ENCODE measurements around the gene FALEC. TPM values are rescaled to one million over a fixed set of nuclear protein-coding genes. Genes with fewer than 3 reads are reported as not detected.

The FALEC gene
- total RNA-seq, 1 experiment from 2014 or later, result 1.0 TPM

DNA sequence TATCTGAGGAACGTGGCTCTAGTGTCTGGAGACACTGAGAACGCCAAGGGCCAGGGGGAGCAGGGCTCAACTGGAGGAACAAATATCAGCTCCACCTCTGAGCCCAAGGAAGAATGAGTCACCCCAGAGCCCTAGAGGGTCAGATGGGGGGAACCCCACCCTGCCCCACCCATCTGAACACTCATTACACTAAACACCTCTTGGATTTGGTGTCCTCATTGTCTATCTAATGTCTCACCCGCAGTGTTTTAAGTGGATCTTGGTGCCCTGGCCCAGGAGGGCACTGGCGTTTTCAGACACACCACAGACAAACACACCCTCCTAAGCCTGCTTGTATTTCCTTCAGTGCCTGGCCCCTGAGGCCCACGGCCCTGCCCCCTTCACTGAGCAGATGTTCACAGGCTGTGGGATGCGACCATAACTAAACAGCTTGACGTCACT, 2.2 kb upstream of the FALEC start:
- in situ Hi-C loops (cut with HindIII; ENCODE audit: low pct_unique_long_range_greater_than_20kb, low sequenced_read_pairs), result no loop called here

DNA sequence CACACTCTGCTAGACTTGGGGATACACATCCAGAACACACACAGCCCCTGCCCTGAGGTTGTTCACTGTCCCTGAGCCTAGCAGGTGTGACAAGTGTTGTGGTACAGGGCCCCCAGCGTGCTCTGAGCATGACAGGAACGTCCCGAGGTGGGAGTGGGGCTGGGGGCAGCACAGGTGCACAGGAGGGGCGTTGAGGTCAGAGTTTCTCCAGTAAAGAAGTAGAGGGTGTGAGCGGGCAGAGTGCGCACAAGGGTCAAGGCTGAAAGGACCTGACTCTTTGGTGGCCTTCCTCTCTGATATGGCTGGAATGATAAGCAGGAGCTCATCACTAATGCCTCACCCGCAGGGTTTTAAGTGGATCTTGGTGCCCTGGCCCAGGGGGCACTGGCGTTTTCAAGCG, 1.3 kb upstream of the FALEC start:
- BruUV-seq (replicated peaks), result no TSS peak
- Histone ChIP-seq H3K4me3 (ENCODE audit: low read depth in 2 of 2, low read length in 2 of 2) (no peak overlapping the region), H3K27ac (ENCODE audit: low read length) (no peak overlapping the region), H3K27me3 (ENCODE audit: control insufficient read depth, insufficient read depth, low read length) (no peaks in the 10 kb centered on the region), H3K4me1 (ENCODE audit: control insufficient read depth, insufficient read depth, low read length) (no peaks in the 10 kb centered on the region), H3K36me3 (ENCODE audit: control insufficient read depth, insufficient read depth, low read length) (no peaks in the 10 kb centered on the region), H3K9me3 (ENCODE audit: control insufficient read depth, insufficient read depth, low read depth, low read length) (no peaks in the 10 kb centered on the region)
- DNase-seq (ENCODE audit: low read depth, low spot score) (no peak), ATAC-seq (no peak)
- intact Hi-C loops (cut with micrococcal nuclease; ENCODE audit: unreplicated experiment) (no loop called here), in situ Hi-C loops (cut with HindIII; ENCODE audit: low pct_unique_long_range_greater_than_20kb, low sequenced_read_pairs) (no loop called here)
- POLR2A ChIA-PET, result no interaction called here
- CTCF ChIA-PET, result interaction anchor here (0.5 to 0.6 kb wide), 3 partner anchors 47 to 334 kb away, joined by 3 to 4 read pairs (median 3); no protein-coding TSS in a partner anchor
- TF ChIP-seq TCF7L2 (IDR thresholded peaks at IDR 0.05; ENCODE audit: low read depth, low read length), result no peak
- TF ChIP-seq, protein P1, sequence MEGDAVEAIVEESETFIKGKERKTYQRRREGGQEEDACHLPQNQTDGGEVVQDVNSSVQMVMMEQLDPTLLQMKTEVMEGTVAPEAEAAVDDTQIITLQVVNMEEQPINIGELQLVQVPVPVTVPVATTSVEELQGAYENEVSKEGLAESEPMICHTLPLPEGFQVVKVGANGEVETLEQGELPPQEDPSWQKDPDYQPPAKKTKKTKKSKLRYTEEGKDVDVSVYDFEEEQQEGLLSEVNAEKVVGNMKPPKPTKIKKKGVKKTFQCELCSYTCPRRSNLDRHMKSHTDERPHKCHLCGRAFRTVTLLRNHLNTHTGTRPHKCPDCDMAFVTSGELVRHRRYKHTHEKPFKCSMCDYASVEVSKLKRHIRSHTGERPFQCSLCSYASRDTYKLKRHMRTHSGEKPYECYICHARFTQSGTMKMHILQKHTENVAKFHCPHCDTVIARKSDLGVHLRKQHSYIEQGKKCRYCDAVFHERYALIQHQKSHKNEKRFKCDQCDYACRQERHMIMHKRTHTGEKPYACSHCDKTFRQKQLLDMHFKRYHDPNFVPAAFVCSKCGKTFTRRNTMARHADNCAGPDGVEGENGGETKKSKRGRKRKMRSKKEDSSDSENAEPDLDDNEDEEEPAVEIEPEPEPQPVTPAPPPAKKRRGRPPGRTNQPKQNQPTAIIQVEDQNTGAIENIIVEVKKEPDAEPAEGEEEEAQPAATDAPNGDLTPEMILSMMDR (IDR thresholded peaks at IDR 0.05), result no peak
- TF ChIP-seq, protein P2, sequence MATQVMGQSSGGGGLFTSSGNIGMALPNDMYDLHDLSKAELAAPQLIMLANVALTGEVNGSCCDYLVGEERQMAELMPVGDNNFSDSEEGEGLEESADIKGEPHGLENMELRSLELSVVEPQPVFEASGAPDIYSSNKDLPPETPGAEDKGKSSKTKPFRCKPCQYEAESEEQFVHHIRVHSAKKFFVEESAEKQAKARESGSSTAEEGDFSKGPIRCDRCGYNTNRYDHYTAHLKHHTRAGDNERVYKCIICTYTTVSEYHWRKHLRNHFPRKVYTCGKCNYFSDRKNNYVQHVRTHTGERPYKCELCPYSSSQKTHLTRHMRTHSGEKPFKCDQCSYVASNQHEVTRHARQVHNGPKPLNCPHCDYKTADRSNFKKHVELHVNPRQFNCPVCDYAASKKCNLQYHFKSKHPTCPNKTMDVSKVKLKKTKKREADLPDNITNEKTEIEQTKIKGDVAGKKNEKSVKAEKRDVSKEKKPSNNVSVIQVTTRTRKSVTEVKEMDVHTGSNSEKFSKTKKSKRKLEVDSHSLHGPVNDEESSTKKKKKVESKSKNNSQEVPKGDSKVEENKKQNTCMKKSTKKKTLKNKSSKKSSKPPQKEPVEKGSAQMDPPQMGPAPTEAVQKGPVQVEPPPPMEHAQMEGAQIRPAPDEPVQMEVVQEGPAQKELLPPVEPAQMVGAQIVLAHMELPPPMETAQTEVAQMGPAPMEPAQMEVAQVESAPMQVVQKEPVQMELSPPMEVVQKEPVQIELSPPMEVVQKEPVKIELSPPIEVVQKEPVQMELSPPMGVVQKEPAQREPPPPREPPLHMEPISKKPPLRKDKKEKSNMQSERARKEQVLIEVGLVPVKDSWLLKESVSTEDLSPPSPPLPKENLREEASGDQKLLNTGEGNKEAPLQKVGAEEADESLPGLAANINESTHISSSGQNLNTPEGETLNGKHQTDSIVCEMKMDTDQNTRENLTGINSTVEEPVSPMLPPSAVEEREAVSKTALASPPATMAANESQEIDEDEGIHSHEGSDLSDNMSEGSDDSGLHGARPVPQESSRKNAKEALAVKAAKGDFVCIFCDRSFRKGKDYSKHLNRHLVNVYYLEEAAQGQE (IDR thresholded peaks at IDR 0.05; ENCODE audit: insufficient read depth in 1 of 2, low read depth in 2 of 2, low read length in 1 of 2), result no peak
- TF ChIP-seq SIN3A (IDR thresholded peaks at IDR 0.05; ENCODE audit: borderline replicate concordance, insufficient read depth, low read depth, low read length), result no peak
- no peak for TF ChIP-seq POLR2AphosphoS5 (IDR thresholded peaks at IDR 0.05; ENCODE audit: low read depth, low read length)

More for the DNA sequence above, 2.2 kb upstream of the FALEC start:
- no peak for DNase-seq (ENCODE audit: low read depth, low spot score)
- no peaks in the 10 kb centered on the region for H3K27me3 ChIP-seq (ENCODE audit: control insufficient read depth, insufficient read depth, low read length)
- ATAC-seq, result no peak
- H3K9me3 ChIP-seq (ENCODE audit: control insufficient read depth, insufficient read depth, low read depth, low read length), result no peaks in the 10 kb centered on the region
- intact Hi-C loops (cut with micrococcal nuclease; ENCODE audit: unreplicated experiment), result no loop called here
- no peak overlapping the region for H3K27ac ChIP-seq (ENCODE audit: low read length)
- TF ChIP-seq, protein P1 (IDR thresholded peaks at IDR 0.05), result no peak
- no peak for TF ChIP-seq TCF7L2 (IDR thresholded peaks at IDR 0.05; ENCODE audit: low read depth, low read length)
- TF ChIP-seq POLR2AphosphoS5 (IDR thresholded peaks at IDR 0.05; ENCODE audit: low read depth, low read length), result no peak
- TF ChIP-seq, protein P2 (IDR thresholded peaks at IDR 0.05; ENCODE audit: insufficient read depth in 1 of 2, low read depth in 2 of 2, low read length in 1 of 2), result no peak
- no peak for TF ChIP-seq SIN3A (IDR thresholded peaks at IDR 0.05; ENCODE audit: borderline replicate concordance, insufficient read depth, low read depth, low read length)
- CTCF ChIA-PET, result no interaction called here
- H3K36me3 ChIP-seq (ENCODE audit: control insufficient read depth, insufficient read depth, low read length), result no peaks in the 10 kb centered on the region
- no peak overlapping the region for H3K4me3 ChIP-seq (ENCODE audit: low read depth in 2 of 2, low read length in 2 of 2)
- POLR2A ChIA-PET, result no interaction called here
- BruUV-seq (replicated peaks), result no TSS peak
- no peaks in the 10 kb centered on the region for H3K4me1 ChIP-seq (ENCODE audit: control insufficient read depth, insufficient read depth, low read length)
